ENCODE measurements around the gene GGN. TPM values are rescaled to one million over a fixed set of nuclear protein-coding genes. Genes with fewer than 3 reads are reported as not detected.

The GGN gene
- total and polyA plus RNA-seq, 2 donors from 2014 or later, result 0.92 to 1.6 TPM

- H3K27ac ChIP-seq (ENCODE audit: low read depth in 2 of 2, low read length in 2 of 2), result no peak overlapping the region
- intact Hi-C loops (cut with DNase I), result no loop called here
- no peak for FAIRE-seq
- peaks cover 4% of the 10 kb centered on the region for H3K27me3 ChIP-seq (ENCODE audit: control insufficient read depth, insufficient read depth, low read length)
- H3K36me3 ChIP-seq (ENCODE audit: control insufficient read depth in 2 of 3, insufficient read depth in 3 of 3, low read length in 3 of 3), result no peaks in the 10 kb centered on the region
- H3K4me3 ChIP-seq (ENCODE audit: low read length in 3 of 3), result no peak overlapping the region
- no peaks in the 10 kb centered on the region for H3K4me1 ChIP-seq (ENCODE audit: control insufficient read depth in 2 of 3, insufficient read depth in 2 of 3, low read depth in 1 of 3, low read length in 3 of 3)
- H3K9me3 ChIP-seq (ENCODE audit: control insufficient read depth in 2 of 3, insufficient read depth in 1 of 3, low read length in 3 of 3), result no peaks in the 10 kb centered on the region
- no peak overlapping the region for H3K9ac ChIP-seq (ENCODE audit: low read length in 3 of 3)
- TF ChIP-seq, protein P1, sequence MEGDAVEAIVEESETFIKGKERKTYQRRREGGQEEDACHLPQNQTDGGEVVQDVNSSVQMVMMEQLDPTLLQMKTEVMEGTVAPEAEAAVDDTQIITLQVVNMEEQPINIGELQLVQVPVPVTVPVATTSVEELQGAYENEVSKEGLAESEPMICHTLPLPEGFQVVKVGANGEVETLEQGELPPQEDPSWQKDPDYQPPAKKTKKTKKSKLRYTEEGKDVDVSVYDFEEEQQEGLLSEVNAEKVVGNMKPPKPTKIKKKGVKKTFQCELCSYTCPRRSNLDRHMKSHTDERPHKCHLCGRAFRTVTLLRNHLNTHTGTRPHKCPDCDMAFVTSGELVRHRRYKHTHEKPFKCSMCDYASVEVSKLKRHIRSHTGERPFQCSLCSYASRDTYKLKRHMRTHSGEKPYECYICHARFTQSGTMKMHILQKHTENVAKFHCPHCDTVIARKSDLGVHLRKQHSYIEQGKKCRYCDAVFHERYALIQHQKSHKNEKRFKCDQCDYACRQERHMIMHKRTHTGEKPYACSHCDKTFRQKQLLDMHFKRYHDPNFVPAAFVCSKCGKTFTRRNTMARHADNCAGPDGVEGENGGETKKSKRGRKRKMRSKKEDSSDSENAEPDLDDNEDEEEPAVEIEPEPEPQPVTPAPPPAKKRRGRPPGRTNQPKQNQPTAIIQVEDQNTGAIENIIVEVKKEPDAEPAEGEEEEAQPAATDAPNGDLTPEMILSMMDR (IDR thresholded peaks at IDR 0.05; ENCODE audit: borderline replicate concordance, extremely low read depth, insufficient read depth), result no peak
- peak in 1 of 5 donors; percentile 58 for DNase-seq
Measured at GRCh38 chr19:38355728-38356725, 31.8 kb downstream of the GGN start.

DNA sequence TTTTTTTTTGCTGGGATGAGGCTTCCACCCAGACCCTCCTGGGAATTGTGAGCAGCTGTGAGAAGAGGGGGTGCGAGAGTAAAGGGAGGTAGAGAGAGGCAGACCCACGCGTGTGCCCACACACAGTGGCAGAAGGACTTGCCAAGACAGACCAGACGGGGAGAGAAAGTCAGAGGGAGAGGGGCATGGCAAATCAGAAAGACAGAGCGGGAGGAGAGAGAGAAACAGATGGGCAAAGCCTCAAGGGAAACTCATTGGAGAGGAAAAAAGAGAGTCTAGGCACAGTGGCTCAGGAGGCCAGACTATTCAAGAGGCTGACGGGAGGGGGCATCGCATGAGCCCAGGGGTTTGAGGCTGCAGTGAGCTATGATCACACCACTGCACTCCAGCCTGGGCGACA is 35.2 kb downstream of the GGN start:
- TF ChIP-seq, protein P1 (IDR thresholded peaks at IDR 0.05; ENCODE audit: borderline replicate concordance, extremely low read depth, insufficient read depth), result no peak
- Histone ChIP-seq H3K36me3 (ENCODE audit: control insufficient read depth in 2 of 3, insufficient read depth in 3 of 3, low read length in 3 of 3) (no peaks in the 10 kb centered on the region), H3K4me1 (ENCODE audit: control insufficient read depth in 2 of 3, insufficient read depth in 2 of 3, low read depth in 1 of 3, low read length in 3 of 3) (no peaks in the 10 kb centered on the region)

GRCh38 chr19:38351865-38352395 is 35.9 kb downstream of the GGN start:
- Histone ChIP-seq H3K27me3 (ENCODE audit: control insufficient read depth, insufficient read depth, low read length) (no peaks in the 10 kb centered on the region), H3K4me3 (ENCODE audit: low read length in 3 of 3) (no peak overlapping the region), H3K9me3 (ENCODE audit: control insufficient read depth in 2 of 3, insufficient read depth in 1 of 3, low read length in 3 of 3) (no peaks in the 10 kb centered on the region), H3K27ac (ENCODE audit: low read depth in 2 of 2, low read length in 2 of 2) (no peak overlapping the region), H3K36me3 (ENCODE audit: control insufficient read depth in 2 of 3, insufficient read depth in 3 of 3, low read length in 3 of 3) (no peaks in the 10 kb centered on the region), H3K4me1 (ENCODE audit: control insufficient read depth in 2 of 3, insufficient read depth in 2 of 3, low read depth in 1 of 3, low read length in 3 of 3) (no peaks in the 10 kb centered on the region), H3K9ac (ENCODE audit: low read length in 3 of 3) (no peak overlapping the region)
- no peak for DNase-seq
- no peak for FAIRE-seq
- intact Hi-C loops (cut with DNase I), result no loop called here
- TF ChIP-seq, protein P1 (IDR thresholded peaks at IDR 0.05; ENCODE audit: borderline replicate concordance, extremely low read depth, insufficient read depth), result no peak

More for the DNA sequence above, 35.2 kb downstream of the GGN start:
- Histone ChIP-seq H3K9ac (ENCODE audit: low read length in 3 of 3) (no peak overlapping the region), H3K4me3 (ENCODE audit: low read length in 3 of 3) (no peak overlapping the region), H3K9me3 (ENCODE audit: control insufficient read depth in 2 of 3, insufficient read depth in 1 of 3, low read length in 3 of 3) (no peaks in the 10 kb centered on the region), H3K27ac (ENCODE audit: low read depth in 2 of 2, low read length in 2 of 2) (no peak overlapping the region), H3K27me3 (ENCODE audit: control insufficient read depth, insufficient read depth, low read length) (no peaks in the 10 kb centered on the region)
- intact Hi-C loops (cut with DNase I), result no loop called here
- DNase-seq, result no peak
- no peak for FAIRE-seq

Measured in kidney (tissue), 14 donors.